HG03045 (cell line): ENCODE data around the gene EIF3I.
A peak's percentile ranks its signal among the peaks of the same experiment; 100 is the strongest.

Source experiments
- ATAC-seq: cut with Tn5 transposase; IDR thresholded peaks from one replicate; pipeline ENCODE4 v1.9.1; 2021; ENCODE audit warnings: mild to moderate bottlenecking, moderate library complexity; ENCODE audit not compliant: unreplicated experiment

The EIF3I gene

GRCh38 chr1:32221980-32222755, at the start of gene EIF3I, which contains the start of gene TMEM234:
Gene EIF3I (plus strand): TSS chr1:32222407. CDS start chr1:32222442, 35 bp downstream.
Gene TMEM234 (minus strand): TSS chr1:32222353. CDS start chr1:32222322, 31 bp downstream.
- ATAC-seq, result peak; percentile 94

GRCh38 chr1:32172621-32173245, 49.5 kb upstream of the EIF3I start:
- no peak for ATAC-seq

GRCh38 chr1:32178380-32179192, 43.6 kb upstream of the EIF3I start:
- ATAC-seq, result no peak

GRCh38 chr1:32179193-32179442, 43.1 kb upstream of the EIF3I start:
- ATAC-seq, result no peak

GRCh38 chr1:32179443-32180185, 42.6 kb upstream of the EIF3I start, which contains the start of gene TXLNA:
Gene TXLNA (plus strand): TSS chr1:32179675. CDS start chr1:32180346, 671 bp downstream.
- ATAC-seq, result peak; percentile 84

- peak; percentile 15 for ATAC-seq
These were observed 41.8 kb upstream of the EIF3I start for GRCh38 chr1:32180186-32181060.

GRCh38 chr1:32181065-32181464, 41.1 kb upstream of the EIF3I start:
- ATAC-seq, result no peak

GRCh38 chr1:32181563-32181962, 40.6 kb upstream of the EIF3I start:
- ATAC-seq, result no peak

- no peak for ATAC-seq
These were observed 40.1 kb upstream of the EIF3I start for GRCh38 chr1:32182060-32182459.

GRCh38 chr1:32184650-32185049, 37.6 kb upstream of the EIF3I start:
- ATAC-seq, result no peak

DNA sequence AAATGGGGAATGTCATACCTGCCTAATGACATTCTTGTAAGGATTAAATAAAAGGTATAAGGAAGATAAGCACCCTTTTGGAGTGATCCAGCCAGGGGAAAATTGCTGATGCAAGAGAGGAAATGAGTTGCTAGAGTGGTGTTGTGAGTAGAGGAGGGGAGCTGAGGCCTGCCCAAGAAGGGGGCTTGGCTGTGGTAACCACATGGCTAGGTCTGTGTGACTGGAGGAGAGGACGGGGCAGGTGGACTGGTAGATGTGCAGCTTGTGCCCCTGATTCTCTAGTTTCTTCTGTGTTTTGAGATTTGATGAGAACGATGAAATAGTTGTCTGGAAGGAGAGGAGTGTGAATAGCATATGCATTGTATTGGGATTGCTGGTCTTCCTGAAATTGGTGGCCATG, 36.1 kb upstream of the EIF3I start:
- no peak for ATAC-seq

GRCh38 chr1:32186491-32186890, 35.7 kb upstream of the EIF3I start:
- no peak for ATAC-seq

- ATAC-seq, result no peak
These were observed 34.4 kb upstream of the EIF3I start for GRCh38 chr1:32187850-32188249.

- no peak for ATAC-seq
These were observed 29.8 kb upstream of the EIF3I start for GRCh38 chr1:32192220-32192948.

DNA sequence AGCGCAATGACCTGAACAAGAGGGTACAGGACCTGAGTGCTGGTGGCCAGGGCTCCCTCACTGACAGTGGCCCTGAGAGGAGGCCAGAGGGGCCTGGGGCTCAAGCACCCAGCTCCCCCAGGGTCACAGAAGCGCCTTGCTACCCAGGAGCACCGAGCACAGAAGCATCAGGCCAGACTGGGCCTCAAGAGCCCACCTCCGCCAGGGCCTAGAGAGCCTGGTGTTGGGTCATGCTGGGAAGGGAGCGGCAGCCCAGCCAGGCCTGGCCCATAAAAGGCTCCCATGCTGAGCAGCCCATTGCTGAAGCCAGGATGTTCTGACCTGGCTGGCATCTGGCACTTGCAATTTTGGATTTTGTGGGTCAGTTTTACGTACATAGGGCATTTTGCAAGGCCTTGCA, 27.2 kb upstream of the EIF3I start:
- ATAC-seq, result no peak

- no peak for ATAC-seq
These were observed 26.7 kb upstream of the EIF3I start for GRCh38 chr1:32195531-32195930.

- ATAC-seq, result no peak
These were observed 26.0 kb upstream of the EIF3I start for GRCh38 chr1:32195972-32196823.

- no peak for ATAC-seq
These were observed 25.1 kb upstream of the EIF3I start for GRCh38 chr1:32197074-32197473.
